B cell (primary cell): ENCODE data around the gene AUTS2. TPM values are rescaled to one million over a fixed set of nuclear protein-coding genes. Genes with fewer than 3 reads are reported as not detected.

ENCODE experiments used
- ATAC-seq: fragments of 200-7000 bp; cut with Tn5 transposase; one replicate; pipeline ENCODE4 v1.10.0; 2021; ENCODE audit warnings: low read depth, mild to moderate bottlenecking, moderate number of reproducible peaks, moderate library complexity
- CTCF ChIA-PET: fragments of 350-600 bp; sonication (Branson Sonifier 250); formaldehyde crosslinking; loops from one replicate; lab custom pipeline; 2021; ENCODE audit warnings: antibody characterized with exemption, inconsistent platforms; lab: Charles Lee
- POLR2A ChIA-PET: fragments of 350-600 bp; sonication (Branson Sonifier 250); formaldehyde crosslinking; loops from one replicate; lab custom pipeline; 2021; ENCODE audit warnings: antibody characterized with exemption; lab: Charles Lee
- DNase-seq: peaks from one replicate; pipeline ENCODE4 v3.0.0; 2013
- H2AFZ ChIP-seq: 2 replicates; pipeline ENCODE4 v1.6.1; 2012; ENCODE audit warnings: mild to moderate bottlenecking, low read depth, low read length; ENCODE audit not compliant: insufficient read depth, poor library complexity, severe bottlenecking
- H3K27ac ChIP-seq, 2 donors: 1 replicate in 1 of 2; 2 replicates in 1 of 2; pipeline ENCODE4 v1.5.1; 2012 to 2013; ENCODE audit warnings: low read length in 2 of 2, mild to moderate bottlenecking in 2 of 2, moderate library complexity in 1 of 2
- H3K27me3 ChIP-seq, 4 experiments: fragments of 200-600 bp in 1 of 4; sonication (generic) in 1 of 4; replicated peaks in 1 of 4; 1 replicate in 2 of 4; 2 replicates in 2 of 4; pipeline versions ENCODE4 v1.6.1 to v1.7.0; 2013 to 2016; ENCODE audit warnings: low read length in 3 of 4, mild to moderate bottlenecking in 2 of 4, mixed read lengths in 1 of 4, moderate library complexity in 1 of 4; ENCODE audit not compliant: insufficient read depth in 4 of 4, control insufficient read depth in 3 of 4; ENCODE audit errors: control extremely low read depth in 1 of 4
- H3K36me3 ChIP-seq, 2 experiments: replicated peaks in 1 of 2; 1 replicate in 1 of 2; 2 replicates in 1 of 2; pipeline versions ENCODE4 v1.6.1 to v1.7.1; 2013; ENCODE audit warnings: low read length in 1 of 2; ENCODE audit not compliant: insufficient read depth in 2 of 2, control insufficient read depth in 1 of 2; ENCODE audit errors: control extremely low read depth in 1 of 2, extremely low read depth in 1 of 2
- H3K4me1 ChIP-seq, 2 donors: fragments of 200-600 bp in 1 of 2; sonication (generic) in 1 of 2; 1 replicate in 1 of 2; 2 replicates in 1 of 2; pipeline versions ENCODE4 v1.5.1 to v1.6.1; 2013 to 2017; ENCODE audit warnings: low read length in 2 of 2; ENCODE audit not compliant: control insufficient read depth in 2 of 2, insufficient read depth in 2 of 2
- H3K4me2 ChIP-seq: replicated peaks from 2 replicates; pipeline ENCODE3; 2012; ENCODE audit warnings: mild to moderate bottlenecking, low read depth, low read length; ENCODE audit not compliant: poor library complexity, severe bottlenecking
- H3K4me3 ChIP-seq, 5 experiments: fragments of 200-600 bp in 1 of 5; sonication (generic) in 1 of 5; 1 replicate in 3 of 5; 2 replicates in 2 of 5; pipeline versions ENCODE4 v1.5.1 to v1.7.0; 2011 to 2016; ENCODE audit warnings: low read length in 4 of 5, mild to moderate bottlenecking in 4 of 5, low read depth in 2 of 5, control low read depth in 1 of 5, moderate library complexity in 1 of 5; ENCODE audit not compliant: insufficient read depth in 1 of 5; ENCODE audit errors: control extremely low read depth in 1 of 5, extremely low read depth in 1 of 5
- H3K79me2 ChIP-seq: fragments of 200-600 bp; sonication (generic); one replicate; pipeline ENCODE4 v1.6.0; 2016; ENCODE audit warnings: low read length; ENCODE audit not compliant: control insufficient read depth, insufficient read depth
- H3K9ac ChIP-seq: fragments of 200-600 bp; sonication (generic); 2 replicates; pipeline ENCODE4 v1.6.1; 2017; ENCODE audit warnings: mild to moderate bottlenecking, low read length, moderate library complexity
- H3K9me3 ChIP-seq, 3 donors: one replicate each; pipeline versions ENCODE4 v1.6.1 to v1.7.1; 2013; ENCODE audit warnings: low read length in 2 of 3; ENCODE audit not compliant: control insufficient read depth in 2 of 3, insufficient read depth in 1 of 3; ENCODE audit errors: control extremely low read depth in 1 of 3
- H4K20me1 ChIP-seq: 2 replicates; pipeline ENCODE4 v1.6.0; 2012; ENCODE audit warnings: mild to moderate bottlenecking, low read length; ENCODE audit not compliant: insufficient read depth, control insufficient read depth, poor library complexity, severe bottlenecking
- H3K27ac Mint-ChIP-seq: one replicate; pipeline ENCODE4 v1.8.0; 2021; ENCODE audit warnings: mixed read lengths
- H3K27me3 Mint-ChIP-seq: one replicate; pipeline ENCODE4 v1.8.0; 2021; ENCODE audit warnings: mixed read lengths
- H3K4me1 Mint-ChIP-seq: one replicate; pipeline ENCODE4 v1.8.0; 2021; ENCODE audit warnings: mixed read lengths
- H3K4me3 Mint-ChIP-seq: one replicate; pipeline ENCODE4 v1.8.0; 2021; ENCODE audit warnings: mixed read lengths
- H3K9me3 Mint-ChIP-seq: one replicate; pipeline ENCODE4 v1.8.0; 2022; ENCODE audit warnings: mixed read lengths; ENCODE audit not compliant: insufficient read depth
- CTCF ChIP-seq: fragments of 200-600 bp; IDR thresholded peaks from one replicate; pipeline ENCODE4 v1.8.0; 2022; ENCODE audit warnings: antibody characterized with exemption, mild to moderate bottlenecking
- EZH2 ChIP-seq: IDR thresholded peaks from 2 replicates; pipeline ENCODE4 v1.6.1; 2012; ENCODE audit warnings: borderline replicate concordance, low read depth, mild to moderate bottlenecking, moderate library complexity, low read length; ENCODE audit not compliant: insufficient read depth, poor library complexity, severe bottlenecking
- WGBS: methylation state at CpG from one replicate; pipeline ENCODE4 v1.1.5; 2013; ENCODE audit warnings: missing lambda C conversion rate; ENCODE audit not compliant: insufficient coverage; 5-methylcytosine and 5-hydroxymethylcytosine counted together
- intact Hi-C: fragments of 100-400 bp; cut with micrococcal nuclease; formaldehyde crosslinking; loops from one replicate; pipeline ENCODE4 v1.10.0; 2022
- polyA plus RNA-seq: library from polyadenylated mRNA; depleted of rRNA; stranded (reverse); fragments of >200 nt; gene quantifications from 2 replicates; pipeline ENCODE4 v1.2.3, GENCODE V29; 2012
- total RNA-seq, 2 donors: library from RNA; stranded (reverse); fragments of 120-200 nt in 1 of 2; gene quantifications; 1 replicate in 1 of 2; 2 replicates in 1 of 2; pipeline versions ENCODE4 v1.2.3 to v1.2.4, GENCODE V29; 2013 to 2022

The AUTS2 gene
- total and polyA plus RNA-seq, 2 donors (not counting 1 experiment from before 2014, with no cell fraction given) = 22.3 to 35.0 TPM

GRCh38 chr7:70066844-70067243 lies 468.6 kb downstream of the AUTS2 start:
- Histone ChIP-seq H3K79me2 (no peaks in the 10 kb centered on the region), H3K4me1 (no peaks in the 10 kb centered on the region), H3K4me2 (no peak overlapping the region), H3K4me3 (no peak overlapping the region), H3K36me3 (no peaks in the 10 kb centered on the region), H3K27me3 (no peaks in the 10 kb centered on the region), H3K9me3 (peaks cover 0 to 4% (median 0%) of the 10 kb centered on the region in 3 donors), H4K20me1 (peaks cover 7% of the 10 kb centered on the region), H3K9ac (no peak overlapping the region), H3K27ac (no peak overlapping the region), H2AFZ (no peak overlapping the region)
- no peak for DNase-seq
- POLR2A ChIA-PET = no interaction called here
- WGBS = no CpG with 5 or more reads among the region's 2 CpGs
- Mint-ChIP-seq H3K27me3 (no peaks in the 10 kb centered on the region), H3K4me1 (peaks cover 10% of the 10 kb centered on the region), H3K27ac (no peak overlapping the region), H3K4me3 (no peak overlapping the region), H3K9me3 (no peaks in the 10 kb centered on the region)
- no peak for ATAC-seq
- CTCF ChIA-PET = no interaction called here
- TF ChIP-seq EZH2 = no peak
- no peak for TF ChIP-seq CTCF
- intact Hi-C loops = no loop called here

- no peak for DNase-seq
These were observed 470.3 kb downstream of the AUTS2 start for GRCh38 chr7:70068531-70068930.

More at GRCh38 chr7:70068531-70068930, 470.3 kb downstream of the AUTS2 start:
- TF ChIP-seq CTCF (no peak), EZH2 (no peak)
- POLR2A ChIA-PET = no interaction called here
- no peak overlapping the region for H3K4me3 ChIP-seq
- intact Hi-C loops = no loop called here
- no peaks in the 10 kb centered on the region for H3K27me3 ChIP-seq
- Mint-ChIP-seq H3K27me3 (no peaks in the 10 kb centered on the region), H3K9me3 (no peaks in the 10 kb centered on the region), H3K4me1 (peaks cover 8% of the 10 kb centered on the region), H3K4me3 (no peak overlapping the region), H3K27ac (no peak overlapping the region)
- no peak overlapping the region for H3K27ac ChIP-seq
- H3K9me3 ChIP-seq = peaks cover 0 to 4% (median 0%) of the 10 kb centered on the region in 3 donors
- CTCF ChIA-PET = no interaction called here
- ATAC-seq = no peak
- H3K36me3 ChIP-seq = no peaks in the 10 kb centered on the region
- no peaks in the 10 kb centered on the region for H3K79me2 ChIP-seq
- no CpG with 5 or more reads among the region's 2 CpGs for WGBS
- no peak overlapping the region for H3K4me2 ChIP-seq
- no peak overlapping the region for H2AFZ ChIP-seq
- H3K9ac ChIP-seq = no peak overlapping the region
- H3K4me1 ChIP-seq = no peaks in the 10 kb centered on the region
- peaks cover 12% of the 10 kb centered on the region for H4K20me1 ChIP-seq
